ENCODE data around the gene CRLF2. TPM values are rescaled to one million over a fixed set of nuclear protein-coding genes. Genes with fewer than 3 reads are reported as not detected.

Gene CRLF2
- total RNA-seq, 1 donor from 2014 or later: not detected

GRCh38 chrX:1150569-1151347, 61.7 kb downstream of the CRLF2 start:
- no peaks in the 10 kb centered on the region for H3K36me3 Mint-ChIP-seq (ENCODE audit: low read depth)
- H3K27ac Mint-ChIP-seq (ENCODE audit: unreplicated experiment): no peak overlapping the region
- TF ChIP-seq, protein P1, sequence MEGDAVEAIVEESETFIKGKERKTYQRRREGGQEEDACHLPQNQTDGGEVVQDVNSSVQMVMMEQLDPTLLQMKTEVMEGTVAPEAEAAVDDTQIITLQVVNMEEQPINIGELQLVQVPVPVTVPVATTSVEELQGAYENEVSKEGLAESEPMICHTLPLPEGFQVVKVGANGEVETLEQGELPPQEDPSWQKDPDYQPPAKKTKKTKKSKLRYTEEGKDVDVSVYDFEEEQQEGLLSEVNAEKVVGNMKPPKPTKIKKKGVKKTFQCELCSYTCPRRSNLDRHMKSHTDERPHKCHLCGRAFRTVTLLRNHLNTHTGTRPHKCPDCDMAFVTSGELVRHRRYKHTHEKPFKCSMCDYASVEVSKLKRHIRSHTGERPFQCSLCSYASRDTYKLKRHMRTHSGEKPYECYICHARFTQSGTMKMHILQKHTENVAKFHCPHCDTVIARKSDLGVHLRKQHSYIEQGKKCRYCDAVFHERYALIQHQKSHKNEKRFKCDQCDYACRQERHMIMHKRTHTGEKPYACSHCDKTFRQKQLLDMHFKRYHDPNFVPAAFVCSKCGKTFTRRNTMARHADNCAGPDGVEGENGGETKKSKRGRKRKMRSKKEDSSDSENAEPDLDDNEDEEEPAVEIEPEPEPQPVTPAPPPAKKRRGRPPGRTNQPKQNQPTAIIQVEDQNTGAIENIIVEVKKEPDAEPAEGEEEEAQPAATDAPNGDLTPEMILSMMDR (conservative IDR thresholded peaks at IDR 0.05): no peak
- peaks cover 23% of the 10 kb centered on the region for H3K27me3 Mint-ChIP-seq (ENCODE audit: low read depth)
- H3K4me1 Mint-ChIP-seq: peaks cover 6% of the 10 kb centered on the region
- H3K4me3 Mint-ChIP-seq: no peak overlapping the region
- no peaks in the 10 kb centered on the region for H3K9me3 Mint-ChIP-seq
- DNase-seq (ENCODE audit: low read depth, low spot score): no peak

- no peak for DNase-seq (ENCODE audit: low read depth, low spot score)
- TF ChIP-seq, protein P1 (conservative IDR thresholded peaks at IDR 0.05): no peak
- peaks cover 6% of the 10 kb centered on the region for H3K4me1 Mint-ChIP-seq
- no peak overlapping the region for H3K4me3 Mint-ChIP-seq
- peaks cover 23% of the 10 kb centered on the region for H3K27me3 Mint-ChIP-seq (ENCODE audit: low read depth)
- no peaks in the 10 kb centered on the region for H3K9me3 Mint-ChIP-seq
- H3K36me3 Mint-ChIP-seq (ENCODE audit: low read depth): no peaks in the 10 kb centered on the region
- no peak overlapping the region for H3K27ac Mint-ChIP-seq (ENCODE audit: unreplicated experiment)
These were observed 64.6 kb downstream of the CRLF2 start for GRCh38 chrX:1147611-1148515.

DNA sequence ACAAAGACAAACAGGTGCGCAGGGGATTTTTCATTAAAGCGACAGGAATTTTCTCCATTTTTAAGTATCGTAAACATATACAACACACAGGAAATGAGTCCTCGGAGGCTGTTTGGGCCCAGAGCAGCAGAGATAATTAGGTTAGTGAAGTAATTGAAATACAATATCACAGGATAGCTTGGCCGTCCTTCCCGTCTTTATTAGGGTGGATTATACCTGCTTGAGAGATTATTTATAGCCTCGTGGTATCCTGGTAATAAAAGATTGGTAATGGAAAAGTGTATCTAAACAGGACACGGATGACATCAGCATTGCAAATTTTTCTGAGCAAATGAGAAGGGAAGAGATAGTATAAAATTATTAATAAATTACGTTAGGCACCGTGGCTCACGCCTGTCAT, 68.2 kb downstream of the CRLF2 start:
- Mint-ChIP-seq H3K9me3 (no peaks in the 10 kb centered on the region), H3K4me3 (no peak overlapping the region), H3K27me3 (ENCODE audit: low read depth) (peaks cover 4% of the 10 kb centered on the region), H3K36me3 (ENCODE audit: low read depth) (no peaks in the 10 kb centered on the region), H3K4me1 (peaks cover 13% of the 10 kb centered on the region), H3K27ac (ENCODE audit: unreplicated experiment) (no peak overlapping the region)
- TF ChIP-seq, protein P1 (conservative IDR thresholded peaks at IDR 0.05): no peak
- no peak for DNase-seq (ENCODE audit: low read depth, low spot score)

Other genes with a start within 250 kb of the CRLF2 start
- gene CSF2RA, start 56.2 kb upstream of the CRLF2 start, total RNA-seq: 1.3 and 1.4 TPM in 2 replicates
- gene IL3RA, start 124.1 kb upstream of the CRLF2 start, total RNA-seq: not detected in 2 replicates
- 507 and 510 TPM in 2 replicates for gene SLC25A6, start 179.5 kb upstream of the CRLF2 start, total RNA-seq
- gene ASMTL, start 240.3 kb upstream of the CRLF2 start, total RNA-seq: 37.4 and 38.9 TPM in 2 replicates

Data from neural crest cell (in vitro differentiated cells).